GM23338 (cell line): ENCODE results near the gene BBS1. TPM values are rescaled to one million over a fixed set of nuclear protein-coding genes. Genes with fewer than 3 reads are reported as not detected.
"Not testable (repeated sequence)": the region's sequence is repeated elsewhere in the genome, so short reads cannot be mapped to it uniquely, and the experiment has no call there.

Experiments used
- ATAC-seq: fragments of 200-7000 bp; cut with Tn5 transposase; 3 replicates; pipeline ENCODE4 v1.9.1; 2020
- DNase-seq: peaks from one replicate; pipeline ENCODE4 v3.0.0-alpha.2; 2015; ENCODE audit warnings: low spot score
- H2AFZ ChIP-seq: fragments of 200-600 bp; sonication (generic); 2 replicates; pipeline ENCODE4 v1.8.0; 2016; ENCODE audit warnings: antibody characterized with exemption, mild to moderate bottlenecking, moderate library complexity
- H3F3A ChIP-seq: fragments of 200-600 bp; sonication (generic); replicated peaks from 2 replicates; pipeline ENCODE4 v1.8.0; 2017; ENCODE audit warnings: antibody characterized with exemption, mixed run types, low read depth
- H3K27ac ChIP-seq: fragments of 200-600 bp; sonication (generic); 2 replicates; pipeline ENCODE4 v1.6.1; 2016; ENCODE audit warnings: low read depth
- H3K27me3 ChIP-seq: fragments of 200-600 bp; sonication (generic); 2 replicates; pipeline ENCODE4 v1.8.0; 2016; ENCODE audit warnings: mild to moderate bottlenecking, mixed run types, moderate library complexity; ENCODE audit not compliant: insufficient read depth
- H3K36me3 ChIP-seq: fragments of 200-600 bp; sonication (generic); 2 replicates; pipeline ENCODE4 v1.8.0; 2016; ENCODE audit warnings: mild to moderate bottlenecking; ENCODE audit not compliant: insufficient read depth
- H3K4me1 ChIP-seq: fragments of 200-600 bp; sonication (generic); 2 replicates; pipeline ENCODE4 v1.8.0; 2016; ENCODE audit warnings: mild to moderate bottlenecking, moderate library complexity; ENCODE audit not compliant: insufficient read depth
- H3K4me2 ChIP-seq: fragments of 200-600 bp; sonication (generic); 2 replicates; pipeline ENCODE4 v1.7.1; 2017; ENCODE audit warnings: mixed run types
- H3K4me3 ChIP-seq: fragments of 200-600 bp; sonication (generic); 2 replicates; pipeline ENCODE4 v1.6.1; 2016; ENCODE audit warnings: mixed run types
- H3K79me2 ChIP-seq: fragments of 200-600 bp; sonication (generic); replicated peaks from 2 replicates; pipeline ENCODE4 v1.8.0; 2017; ENCODE audit warnings: mild to moderate bottlenecking; ENCODE audit not compliant: insufficient read depth
- H3K9me2 ChIP-seq: fragments of 200-600 bp; sonication (generic); 2 replicates; pipeline ENCODE4 v1.8.0; 2017; ENCODE audit not compliant: insufficient read depth
- H4K20me1 ChIP-seq: fragments of 200-600 bp; sonication (generic); replicated peaks from 2 replicates; pipeline ENCODE4 v1.8.0; 2017; ENCODE audit warnings: mild to moderate bottlenecking; ENCODE audit not compliant: insufficient read depth
- H3K27ac Mint-ChIP-seq: 2 replicates; pipeline ENCODE4 v1.8.0; 2020; ENCODE audit warnings: inconsistent platforms, mild to moderate bottlenecking, moderate library complexity, mixed read lengths
- H3K27me3 Mint-ChIP-seq: 3 replicates; pipeline ENCODE4 v1.8.0; 2022; ENCODE audit warnings: low read depth, mild to moderate bottlenecking, moderate library complexity, mixed read lengths, inconsistent platforms; ENCODE audit not compliant: insufficient read depth, poor library complexity
- H3K36me3 Mint-ChIP-seq: 3 replicates; pipeline ENCODE4 v1.8.0; 2021; ENCODE audit warnings: low read depth, mild to moderate bottlenecking, inconsistent platforms, moderate library complexity, mixed read lengths
- H3K4me1 Mint-ChIP-seq: 3 replicates; pipeline ENCODE4 v1.8.0; 2020; ENCODE audit warnings: mild to moderate bottlenecking, inconsistent platforms, mixed read lengths
- H3K4me3 Mint-ChIP-seq: 3 replicates; pipeline ENCODE4 v1.8.0; 2021; ENCODE audit warnings: moderate library complexity, mild to moderate bottlenecking, inconsistent platforms, mixed read lengths
- H3K9me3 Mint-ChIP-seq: 3 replicates; pipeline ENCODE4 v1.8.0; 2020; ENCODE audit warnings: moderate library complexity, mild to moderate bottlenecking, inconsistent platforms, mixed read lengths
- CREB1 ChIP-seq: fragments of 250-450 bp; sonication (Bioruptor Pico); IDR thresholded peaks from 2 replicates; pipeline ENCODE4 v1.5.0; 2020; ENCODE audit warnings: low read depth, mild to moderate bottlenecking, moderate library complexity
- CTCF ChIP-seq, 2 experiments: fragments of 200-600 bp in 1 of 2; sonication (generic) in 1 of 2; conservative IDR thresholded peaks; 2 replicates each; pipeline versions ENCODE4 v1.5.1 to v1.6.1; 2016 to 2017; ENCODE audit warnings: antibody characterized with exemption in 2 of 2, low read depth in 2 of 2, mild to moderate bottlenecking in 2 of 2, moderate library complexity in 1 of 2
- ETS1 ChIP-seq: IDR thresholded peaks from 2 replicates; pipeline ENCODE4 v1.6.1; 2016; ENCODE audit warnings: antibody characterized with exemption
- EZH2phosphoT487 ChIP-seq: fragments of 200-600 bp; sonication (generic); IDR thresholded peaks from one replicate; pipeline ENCODE4 v1.8.1; 2018; ENCODE audit warnings: antibody characterized with exemption; ENCODE audit not compliant: unreplicated experiment
- NANOG ChIP-seq: IDR thresholded peaks from 2 replicates; pipeline ENCODE4 v1.6.1; 2016; ENCODE audit warnings: antibody characterized with exemption, borderline replicate concordance
- POLR2AphosphoS5 ChIP-seq: IDR thresholded peaks from 2 replicates; pipeline ENCODE4 v1.6.1; 2016; ENCODE audit warnings: antibody characterized with exemption, low read depth
- polyA plus RNA-seq: library from polyadenylated mRNA; unstranded; fragments of >200 nt; fragmentation: Nextera tagmentation; extraction: Ambion mirVana; gene quantifications from 2 replicates; pipeline ENCODE4 v1.2.1, GENCODE V29; 2016
- total RNA-seq: library from RNA; depleted of rRNA; stranded (reverse); fragments of >200 nt; shearing (Covaris generic); gene quantifications from 2 replicates; pipeline ENCODE4 v1.2.3, GENCODE V29; 2014

BBS1 gene
- total and polyA plus RNA-seq, 2 experiments from 2014 or later = 11.6 to 41.3 TPM

- H3K4me2 ChIP-seq = peak overlapping the region; percentile 69; the same call in 1 of the 2 replicates
These were observed 33.0 kb downstream of the BBS1 start for GRCh38 chr11:66543263-66544107.

GRCh38 chr11:66544952-66545351 lies 34.5 kb downstream of the BBS1 start:
- Mint-ChIP-seq H3K4me3 (peak overlapping the region; percentile 77), H3K27me3 (peaks cover 19% of the 10 kb centered on the region), H3K4me1 (peaks cover 38% of the 10 kb centered on the region)
- not testable (repeated sequence) for H3K36me3 Mint-ChIP-seq, H3K27ac ChIP-seq, H2AFZ ChIP-seq, H3K27me3 ChIP-seq, ATAC-seq, H3K79me2 ChIP-seq, DNase-seq, H3F3A ChIP-seq, H3K36me3 ChIP-seq, H3K9me3 Mint-ChIP-seq, H3K9me2 ChIP-seq, H3K27ac Mint-ChIP-seq, H4K20me1 ChIP-seq
- peaks cover 35% of the 10 kb centered on the region for H3K4me1 ChIP-seq
- peak overlapping the region; percentile 97 for H3K4me3 ChIP-seq
- H3K4me2 ChIP-seq = peak overlapping the region; percentile 97

More at GRCh38 chr11:66543263-66544107, 33.0 kb downstream of the BBS1 start:
- no peak overlapping the region for H3K4me3 ChIP-seq
- H3K27ac ChIP-seq = no peak overlapping the region
- Mint-ChIP-seq H3K27me3 (peaks cover 19% of the 10 kb centered on the region), H3K27ac (no peak overlapping the region), H3K4me3 (peak overlapping the region; percentile 5; the same call in 1 of the 3 replicates), H3K4me1 (peaks cover 36% of the 10 kb centered on the region), H3K36me3 (no peaks in the 10 kb centered on the region; the same call in 2 of the 3 replicates), H3K9me3 (no peaks in the 10 kb centered on the region; the same call in 1 of the 3 replicates)
- peaks cover 4% of the 10 kb centered on the region; the same call in 1 of the 2 replicates for H4K20me1 ChIP-seq
- no peaks in the 10 kb centered on the region for H3K9me2 ChIP-seq
- ATAC-seq = peak; percentile 6
- H3K4me1 ChIP-seq = peaks cover 26% of the 10 kb centered on the region
- peaks cover 4% of the 10 kb centered on the region; the same call in 1 of the 2 replicates for H3K79me2 ChIP-seq
- DNase-seq = peak; percentile 80
- TF ChIP-seq CTCF (conservative IDR thresholded peaks at IDR 0.05; ENCODE audit: low read depth in 2 of 2) = peak; percentile 35 to 71
- no peak for TF ChIP-seq EZH2phosphoT487
- H3F3A ChIP-seq = 0 out of 2 replicates have a peak, but pooled peaks cover 7% of the 10 kb centered on the region
- no peaks in the 10 kb centered on the region for H3K27me3 ChIP-seq
- no peaks in the 10 kb centered on the region for H3K36me3 ChIP-seq
- peak overlapping the region; percentile 81 for H2AFZ ChIP-seq

- H3K27me3 ChIP-seq = no peaks in the 10 kb centered on the region
- H3K9me3 Mint-ChIP-seq = no peaks in the 10 kb centered on the region; the same call in 1 of the 3 replicates
- H3K79me2 ChIP-seq = 0 out of 2 replicates have a peak, but pooled peaks cover 4% of the 10 kb centered on the region
- H3K4me3 ChIP-seq = peak within 1 kb of the TSS; percentile 97
- H3K27ac ChIP-seq = peak within 1 kb of the TSS; percentile 74; the same call in 1 of the 2 replicates
- H3K36me3 Mint-ChIP-seq = peaks cover 4% of the 10 kb centered on the region; the same call in 1 of the 3 replicates
- 0 out of 2 replicates have a peak, but pooled peaks cover 7% of the 10 kb centered on the region for H3F3A ChIP-seq
- peak within 1 kb of the TSS; percentile 97 for H2AFZ ChIP-seq
- H3K27ac Mint-ChIP-seq = peak within 1 kb of the TSS; percentile 70
- DNase-seq (peak; percentile 97), ATAC-seq (peak; percentile 80)
- no peaks in the 10 kb centered on the region for H3K9me2 ChIP-seq
- H3K4me3 Mint-ChIP-seq = peak within 1 kb of the TSS; percentile 81
- peaks cover 35% of the 10 kb centered on the region for H3K4me1 ChIP-seq
- TF ChIP-seq POLR2AphosphoS5 (peak; percentile 56), NANOG (no peak), ETS1 (no peak), CREB1 (CRISPR knock-in tag) (peak; percentile 29)
- H3K4me1 Mint-ChIP-seq = peaks cover 38% of the 10 kb centered on the region
- peaks cover 7% of the 10 kb centered on the region for H4K20me1 ChIP-seq
- no peaks in the 10 kb centered on the region for H3K36me3 ChIP-seq
- H3K27me3 Mint-ChIP-seq = peaks cover 19% of the 10 kb centered on the region
- H3K4me2 ChIP-seq = peak within 1 kb of the TSS; percentile 97
These were observed 35.4 kb downstream of the BBS1 start, which contains the start of gene ZDHHC24 for GRCh38 chr11:66545701-66546367. Gene ZDHHC24 (minus strand): TSS chr11:66546048. CDS start chr11:66546003, 45 bp downstream.
